Measurements from ENCODE around the gene HMGXB4.

Gene HMGXB4

GRCh38 chr22:35305525-35306070, 48.3 kb downstream of the HMGXB4 start:
- H3K27ac ChIP-seq (ENCODE audit: low read depth, low read length): no peak overlapping the region
- H3K23ac ChIP-seq (ENCODE audit: low read length): no peak overlapping the region
- H3K4ac ChIP-seq (ENCODE audit: low read depth, low read length): no peak overlapping the region
- no peak overlapping the region for H4K12ac ChIP-seq (ENCODE audit: low read depth, low read length)
- H2BK12ac ChIP-seq (ENCODE audit: low read length): no peak overlapping the region
- H2BK120ac ChIP-seq (ENCODE audit: insufficient read depth, low read length, poor library complexity): no peak overlapping the region
- no peak overlapping the region for H2AK5ac ChIP-seq (ENCODE audit: low read length)
- H3K27me3 ChIP-seq (ENCODE audit: insufficient read depth, low read length): no peaks in the 10 kb centered on the region
- no peak overlapping the region for H2AFZ ChIP-seq (ENCODE audit: insufficient read depth, low read length, poor library complexity)
- no peak overlapping the region for H4K8ac ChIP-seq (ENCODE audit: low read depth, low read length)
- H3K4me2 ChIP-seq (ENCODE audit: low read length): no peak overlapping the region
- no peaks in the 10 kb centered on the region for H3K9me3 ChIP-seq (ENCODE audit: insufficient read depth, low read depth, low read length)
- no peak for DNase-seq
- H3K4me1 ChIP-seq (ENCODE audit: control insufficient read depth in 1 of 2, insufficient read depth in 2 of 2, low read length in 2 of 2): peaks cover 10 to 19% of the 10 kb centered on the region in 2 experiments
- H3K4me3 ChIP-seq (ENCODE audit: low read depth, low read length): no peak overlapping the region
- no CpG with 5 or more reads among the region's 8 CpGs for whole genome bisulfite sequencing (ENCODE audit: extremely low coverage, insufficient coverage, insufficient read length)
- peaks cover 4% of the 10 kb centered on the region for H3K79me1 ChIP-seq (ENCODE audit: low read length)
- peaks cover 3 to 4% of the 10 kb centered on the region in 2 experiments for H3K36me3 ChIP-seq (ENCODE audit: control insufficient read depth in 1 of 2, insufficient read depth in 2 of 2, low read length in 2 of 2)
- no peak overlapping the region for H3K9ac ChIP-seq (ENCODE audit: low read length)
- H3K14ac ChIP-seq (ENCODE audit: low read length): no peak overlapping the region
- no peak overlapping the region for H3K18ac ChIP-seq (ENCODE audit: low read length)
- H4K91ac ChIP-seq (ENCODE audit: low read depth, low read length): no peak overlapping the region
- H2BK5ac ChIP-seq (ENCODE audit: low read depth, low read length, poor library complexity): no peak overlapping the region
- H3K79me2 ChIP-seq (ENCODE audit: control insufficient read depth, insufficient read depth, low read length, poor library complexity): peaks cover 6% of the 10 kb centered on the region

DNA sequence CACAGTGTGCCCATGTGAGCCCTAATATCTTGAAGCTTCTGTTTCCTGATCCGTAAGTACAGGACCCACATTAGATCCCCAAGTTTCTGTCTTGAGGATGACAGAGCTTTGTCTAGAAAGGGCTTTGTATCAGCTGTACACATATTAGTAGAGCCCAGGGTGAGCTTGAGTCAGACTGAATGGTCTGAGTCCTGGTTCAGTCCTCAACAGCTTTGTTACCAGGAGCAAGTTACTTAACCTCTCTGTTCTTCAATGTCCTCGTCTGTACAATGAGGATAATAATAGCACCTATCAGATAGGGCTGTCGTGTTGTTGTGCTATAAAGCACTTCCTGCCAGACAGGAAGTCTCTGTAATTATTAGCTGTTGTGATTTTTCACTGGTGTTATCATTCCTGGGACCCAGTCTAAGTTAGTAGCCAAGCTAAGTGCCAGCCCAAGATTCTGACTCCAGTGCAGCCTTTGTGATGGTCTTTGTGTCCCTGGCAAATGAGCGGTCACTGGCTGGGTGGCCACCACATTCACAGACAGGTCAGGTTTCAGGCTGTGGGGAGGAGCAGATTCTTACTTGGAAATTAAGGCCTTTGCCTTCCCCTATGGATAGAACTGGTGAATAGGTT, 49.2 kb downstream of the HMGXB4 start:
- peaks cover 3 to 6% of the 10 kb centered on the region in 2 experiments for H3K36me3 ChIP-seq (ENCODE audit: control insufficient read depth in 1 of 2, insufficient read depth in 2 of 2, low read length in 2 of 2)
- no peak overlapping the region for H3K9ac ChIP-seq (ENCODE audit: low read length)
- no peak overlapping the region for H3K27ac ChIP-seq (ENCODE audit: low read depth, low read length)
- H2BK120ac ChIP-seq (ENCODE audit: insufficient read depth, low read length, poor library complexity): no peak overlapping the region
- no CpG with 5 or more reads among the region's 4 CpGs for WGBS (ENCODE audit: extremely low coverage, insufficient coverage, insufficient read length)
- no peaks in the 10 kb centered on the region for H3K9me3 ChIP-seq (ENCODE audit: insufficient read depth, low read depth, low read length)
- H2AFZ ChIP-seq (ENCODE audit: insufficient read depth, low read length, poor library complexity): no peak overlapping the region
- no peak overlapping the region for H4K12ac ChIP-seq (ENCODE audit: low read depth, low read length)
- no peak overlapping the region for H3K18ac ChIP-seq (ENCODE audit: low read length)
- H3K23ac ChIP-seq (ENCODE audit: low read length): no peak overlapping the region
- peak overlapping the region; percentile 23 for H3K4ac ChIP-seq (ENCODE audit: low read depth, low read length)
- no peak overlapping the region for H4K8ac ChIP-seq (ENCODE audit: low read depth, low read length)
- no peak overlapping the region for H3K14ac ChIP-seq (ENCODE audit: low read length)
- no peak overlapping the region for H2BK5ac ChIP-seq (ENCODE audit: low read depth, low read length, poor library complexity)
- no peaks in the 10 kb centered on the region for H3K27me3 ChIP-seq (ENCODE audit: insufficient read depth, low read length)
- H2BK12ac ChIP-seq (ENCODE audit: low read length): no peak overlapping the region
- no peaks in the 10 kb centered on the region for H3K79me1 ChIP-seq (ENCODE audit: low read length)
- H3K4me2 ChIP-seq (ENCODE audit: low read length): no peak overlapping the region
- peaks cover 16 to 22% of the 10 kb centered on the region in 2 experiments for H3K4me1 ChIP-seq (ENCODE audit: control insufficient read depth in 1 of 2, insufficient read depth in 2 of 2, low read length in 2 of 2)
- H3K79me2 ChIP-seq (ENCODE audit: control insufficient read depth, insufficient read depth, low read length, poor library complexity): peaks cover 7% of the 10 kb centered on the region
- DNase-seq: no peak
- H2AK5ac ChIP-seq (ENCODE audit: low read length): no peak overlapping the region
- no peak overlapping the region for H3K4me3 ChIP-seq (ENCODE audit: low read depth, low read length)
- no peak overlapping the region for H4K91ac ChIP-seq (ENCODE audit: low read depth, low read length)

DNA sequence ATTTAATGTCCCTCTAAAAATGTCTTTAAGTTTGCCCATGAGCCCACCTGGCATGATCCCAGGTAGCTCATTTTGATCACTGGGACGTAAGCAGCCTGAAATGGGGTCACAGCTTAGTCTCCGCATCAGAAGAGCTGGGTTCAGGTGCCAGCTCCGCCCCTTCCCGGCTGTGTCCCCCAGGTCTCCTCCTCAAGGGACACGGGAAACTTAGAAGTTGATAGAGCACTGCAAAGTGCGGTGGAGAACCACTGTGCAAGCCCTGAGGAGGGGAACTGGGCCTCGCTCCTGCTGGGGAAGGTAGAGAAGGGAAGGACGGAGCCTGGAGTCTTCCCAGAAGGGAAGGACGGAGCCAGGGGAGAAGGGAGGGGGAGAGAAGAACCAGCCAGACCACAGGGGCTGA, 50.1 kb downstream of the HMGXB4 start:
- Histone ChIP-seq H3K4me2 (ENCODE audit: low read length) (no peak overlapping the region), H3K23ac (ENCODE audit: low read length) (no peak overlapping the region), H3K9ac (ENCODE audit: low read length) (no peak overlapping the region), H2BK12ac (ENCODE audit: low read length) (no peak overlapping the region), H3K36me3 (ENCODE audit: control insufficient read depth in 1 of 2, insufficient read depth in 2 of 2, low read length in 2 of 2) (peaks cover 2 to 8% of the 10 kb centered on the region in 2 experiments), H3K79me1 (ENCODE audit: low read length) (no peaks in the 10 kb centered on the region), H2AFZ (ENCODE audit: insufficient read depth, low read length, poor library complexity) (peak overlapping the region; percentile 23), H2BK120ac (ENCODE audit: insufficient read depth, low read length, poor library complexity) (no peak overlapping the region), H4K12ac (ENCODE audit: low read depth, low read length) (no peak overlapping the region), H3K9me3 (ENCODE audit: insufficient read depth, low read depth, low read length) (no peaks in the 10 kb centered on the region), H3K4me1 (ENCODE audit: control insufficient read depth in 1 of 2, insufficient read depth in 2 of 2, low read length in 2 of 2) (peaks cover 17 to 27% of the 10 kb centered on the region in 2 experiments), H4K8ac (ENCODE audit: low read depth, low read length) (peak overlapping the region; percentile 1), H3K79me2 (ENCODE audit: control insufficient read depth, insufficient read depth, low read length, poor library complexity) (peaks cover 7% of the 10 kb centered on the region), H3K14ac (ENCODE audit: low read length) (no peak overlapping the region), H3K27me3 (ENCODE audit: insufficient read depth, low read length) (no peaks in the 10 kb centered on the region), H2BK5ac (ENCODE audit: low read depth, low read length, poor library complexity) (no peak overlapping the region), H4K91ac (ENCODE audit: low read depth, low read length) (no peak overlapping the region), H3K27ac (ENCODE audit: low read depth, low read length) (no peak overlapping the region), H3K4me3 (ENCODE audit: low read depth, low read length) (no peak overlapping the region), H3K18ac (ENCODE audit: low read length) (no peak overlapping the region), H3K4ac (ENCODE audit: low read depth, low read length) (no peak overlapping the region), H2AK5ac (ENCODE audit: low read length) (no peak overlapping the region)
- no CpG with 5 or more reads among the region's 9 CpGs for WGBS (ENCODE audit: extremely low coverage, insufficient coverage, insufficient read length)
- no peak for DNase-seq

DNA sequence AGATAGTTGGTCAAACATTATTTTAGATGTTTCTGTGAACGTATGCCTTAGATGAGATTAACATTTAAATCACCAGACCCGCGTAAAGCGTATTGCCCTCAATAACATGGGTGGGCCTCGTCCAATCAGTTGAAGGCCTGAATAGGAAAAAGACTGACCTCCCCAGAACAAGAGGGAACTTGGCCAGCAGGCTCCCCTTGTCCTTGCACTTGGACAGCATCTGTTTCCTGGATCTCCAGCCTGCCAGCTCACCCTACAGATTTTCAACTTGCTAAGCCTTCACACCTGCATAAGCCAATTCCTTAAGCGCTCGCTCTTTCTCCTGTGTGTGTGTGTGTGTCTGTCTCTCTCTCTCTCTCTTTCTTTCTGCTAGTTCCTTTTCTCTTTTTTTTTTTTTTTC, 50.6 kb downstream of the HMGXB4 start:
- Histone ChIP-seq H4K91ac (ENCODE audit: low read depth, low read length) (no peak overlapping the region), H3K23ac (ENCODE audit: low read length) (no peak overlapping the region), H2AK5ac (ENCODE audit: low read length) (no peak overlapping the region), H2AFZ (ENCODE audit: insufficient read depth, low read length, poor library complexity) (no peak overlapping the region), H3K9me3 (ENCODE audit: insufficient read depth, low read depth, low read length) (no peaks in the 10 kb centered on the region), H4K12ac (ENCODE audit: low read depth, low read length) (no peak overlapping the region), H3K4ac (ENCODE audit: low read depth, low read length) (peak overlapping the region; percentile 14), H4K8ac (ENCODE audit: low read depth, low read length) (no peak overlapping the region), H3K4me2 (ENCODE audit: low read length) (no peak overlapping the region), H3K4me3 (ENCODE audit: low read depth, low read length) (no peak overlapping the region), H3K79me1 (ENCODE audit: low read length) (no peaks in the 10 kb centered on the region), H3K79me2 (ENCODE audit: control insufficient read depth, insufficient read depth, low read length, poor library complexity) (peaks cover 7% of the 10 kb centered on the region), H3K36me3 (ENCODE audit: control insufficient read depth in 1 of 2, insufficient read depth in 2 of 2, low read length in 2 of 2) (peaks cover 1 to 8% of the 10 kb centered on the region in 2 experiments), H3K9ac (ENCODE audit: low read length) (no peak overlapping the region), H3K18ac (ENCODE audit: low read length) (no peak overlapping the region), H3K14ac (ENCODE audit: low read length) (no peak overlapping the region), H3K4me1 (ENCODE audit: control insufficient read depth in 1 of 2, insufficient read depth in 2 of 2, low read length in 2 of 2) (peaks cover 20 to 32% of the 10 kb centered on the region in 2 experiments), H2BK5ac (ENCODE audit: low read depth, low read length, poor library complexity) (no peak overlapping the region), H2BK120ac (ENCODE audit: insufficient read depth, low read length, poor library complexity) (no peak overlapping the region), H2BK12ac (ENCODE audit: low read length) (no peak overlapping the region), H3K27me3 (ENCODE audit: insufficient read depth, low read length) (no peaks in the 10 kb centered on the region), H3K27ac (ENCODE audit: low read depth, low read length) (no peak overlapping the region)
- DNase-seq: no peak
- no CpG with 5 or more reads among the region's 7 CpGs for WGBS (ENCODE audit: extremely low coverage, insufficient coverage, insufficient read length)

Measured in trophoblast cell (in vitro differentiated cells and primary cell).